BLaER1 treated with 17β-estradiol and CSF1 and Interleukin-3, amounts not matched to agents 10 nM and 100 nM (cell line): ENCODE measurements around the gene GOLGA6L7.

Experiments
- H3K27ac ChIP-seq, 11 experiments: shearing (Covaris generic); formaldehyde crosslinking; 2 replicates each; pipeline ENCODE4 v1.8.1; 2022
- H3K27me3 ChIP-seq, 11 experiments: shearing (Covaris generic); formaldehyde crosslinking; 2 replicates each; pipeline ENCODE4 v1.8.1; 2022
- H3K36me3 ChIP-seq, 11 experiments: shearing (Covaris generic); formaldehyde crosslinking; 2 replicates each; pipeline ENCODE4 v1.8.1; 2022
- H3K4me1 ChIP-seq, 10 experiments: shearing (Covaris generic); formaldehyde crosslinking; 2 replicates each; pipeline ENCODE4 v1.8.1; 2022
- H3K4me2 ChIP-seq, 11 experiments: shearing (Covaris generic); formaldehyde crosslinking; 2 replicates each; pipeline ENCODE4 v1.8.1; 2022
- H3K4me3 ChIP-seq, 10 experiments: shearing (Covaris generic); formaldehyde crosslinking; 2 replicates each; pipeline ENCODE4 v1.8.1; 2022
- H3K9ac ChIP-seq, 11 experiments: shearing (Covaris generic); formaldehyde crosslinking; 2 replicates each; pipeline ENCODE4 v1.8.1; 2022
- H3K9me3 ChIP-seq, 11 experiments: shearing (Covaris generic); formaldehyde crosslinking; replicated peaks in 1 of 11; 2 replicates each; pipeline ENCODE4 v1.8.1; 2022
- H4K20me1 ChIP-seq, 11 experiments: shearing (Covaris generic); formaldehyde crosslinking; 2 replicates each; pipeline ENCODE4 v1.8.1; 2022
- Cebpa-rat ChIP-seq, 11 experiments: shearing (Covaris generic); IDR thresholded peaks; 2 replicates each; pipeline ENCODE4 v1.8.1; 2022

GOLGA6L7 gene

DNA sequence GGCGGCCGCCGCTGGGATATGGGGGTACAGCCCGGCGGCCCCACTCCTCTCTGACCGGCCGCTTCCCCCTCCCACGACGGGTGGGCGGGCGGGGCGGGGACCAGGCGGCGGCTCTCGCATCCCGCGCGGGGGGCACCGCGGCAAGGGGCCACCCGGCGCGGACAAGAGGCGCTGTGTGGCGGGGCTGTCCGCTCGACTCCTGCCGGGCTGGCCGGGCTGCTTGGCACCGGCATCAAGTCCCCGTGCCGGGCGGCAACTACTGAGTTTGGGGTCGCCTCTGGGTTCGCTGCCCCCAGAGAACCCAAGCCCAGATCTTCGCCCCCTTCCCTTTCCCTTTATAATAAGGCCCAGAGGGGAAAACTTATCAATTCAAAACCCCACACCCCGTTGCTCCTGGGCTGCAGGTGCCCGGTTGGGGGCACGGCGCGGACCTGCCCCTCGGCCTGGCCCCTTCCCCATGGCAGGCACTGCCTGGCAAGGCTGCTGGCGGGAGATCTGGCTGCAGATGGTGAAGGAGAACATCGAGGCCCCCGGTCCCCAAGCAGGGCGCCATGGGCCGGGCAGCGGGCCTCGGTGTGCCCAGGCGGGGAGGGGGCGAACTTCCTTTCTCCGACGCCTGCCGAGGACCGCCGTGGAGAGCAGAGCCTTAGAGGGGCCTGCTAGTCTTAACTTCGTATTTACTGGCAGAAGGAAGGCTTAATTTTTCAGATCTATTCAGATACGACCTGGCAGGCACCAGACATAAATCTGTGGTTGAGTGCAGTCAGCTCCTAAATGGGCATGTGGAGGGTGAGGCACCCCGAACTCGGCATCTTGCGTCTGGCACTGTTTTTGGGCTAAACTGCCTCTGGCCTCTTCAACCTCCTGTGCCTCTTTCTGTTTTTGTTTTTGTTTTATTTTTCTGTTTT is 38.2 kb upstream of the GOLGA6L7 start:
- peak overlapping the region; percentile 60 to 77 (median 69) for H3K4me3 ChIP-seq
- peak overlapping the region; percentile 77 to 93 (median 91) for H3K4me2 ChIP-seq

DNA sequence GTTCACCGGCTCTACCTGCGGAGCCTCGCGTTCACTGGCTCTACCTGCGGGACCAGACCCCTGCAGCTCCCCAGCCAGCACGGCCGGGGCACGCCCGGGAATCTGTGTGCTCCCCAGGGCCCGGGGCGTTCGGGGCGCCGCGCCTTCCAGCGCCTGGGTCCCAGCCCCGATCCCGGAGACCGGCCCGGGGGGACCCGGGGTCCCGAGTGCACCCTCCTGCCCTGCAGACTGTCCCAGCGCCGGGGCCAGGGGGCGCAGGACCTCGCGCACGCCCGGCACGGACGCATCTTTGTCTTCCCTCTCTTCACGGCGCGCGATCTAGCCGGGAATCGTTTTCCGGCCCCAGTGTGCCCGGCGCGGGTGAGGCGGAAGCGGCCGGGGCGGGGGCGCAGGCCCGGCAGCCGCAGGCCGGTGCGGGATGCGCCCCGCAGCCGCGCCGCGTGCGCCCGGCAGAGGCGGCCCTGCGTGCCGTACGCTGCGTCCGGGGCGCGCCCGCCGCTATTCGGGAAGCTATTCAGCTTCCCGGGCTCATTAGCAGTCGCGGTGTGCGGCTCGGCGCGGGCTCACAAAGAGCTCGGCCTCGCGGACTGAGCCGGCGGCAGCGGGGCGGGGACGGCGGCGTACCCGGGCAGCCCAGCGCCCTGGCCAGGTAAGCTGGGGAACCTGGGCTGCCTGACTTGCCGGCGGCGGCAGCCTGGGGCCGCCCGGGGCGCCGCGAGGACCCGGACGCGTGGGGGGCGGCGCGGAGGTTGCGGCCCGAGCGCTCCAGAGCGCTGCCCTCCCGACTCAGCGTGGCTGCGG is 37.4 kb upstream of the GOLGA6L7 start, which contains the start of gene APBA2:
Gene APBA2 (plus strand): TSS at position 345 of the 801 bp plus-strand sequence. CDS start 167,911 bp downstream, outside the sequence.
- Histone ChIP-seq H3K4me2 (peak within 1 kb of the TSS; percentile 77 to 93 (median 91)), H3K4me3 (peak within 1 kb of the TSS; percentile 60 to 77 (median 69)), H3K36me3 (no peaks in the 10 kb centered on the region), H3K9ac (peak within 1 kb of the TSS; percentile 67 to 87 (median 82); a peak in 21 of 22 replicates), H3K9me3 (peaks cover 0 to 10% (median 0%) of the 10 kb centered on the region in 11 experiments; a peak in 6 of 22 replicates), H3K27ac (peak within 1 kb of the TSS in 10 of 11 experiments; percentile 40 to 85 (median 82); a peak in 20 of 22 replicates), H3K27me3 (peaks cover 0 to 22% (median 0%) of the 10 kb centered on the region in 11 experiments; a peak in 5 of 22 replicates), H3K4me1 (peaks cover 40 to 72% (median 66%) of the 10 kb centered on the region in 10 experiments), H4K20me1 (peaks cover 0 to 19% (median 0%) of the 10 kb centered on the region in 11 experiments; a peak in 7 of 22 replicates)
- TF ChIP-seq Cebpa-rat (IDR thresholded peaks at IDR 0.05) = no peak

More for the DNA sequence above, 38.2 kb upstream of the GOLGA6L7 start:
- H3K27me3 ChIP-seq = peaks cover 0 to 22% (median 0%) of the 10 kb centered on the region in 11 experiments; a peak in 5 of 22 replicates
- H4K20me1 ChIP-seq = peaks cover 0 to 19% (median 0%) of the 10 kb centered on the region in 11 experiments; a peak in 7 of 22 replicates
- peak overlapping the region in 9 of 11 experiments; percentile 64 to 85 (median 83); a peak in 19 of 22 replicates for H3K27ac ChIP-seq
- peaks cover 0 to 10% (median 0%) of the 10 kb centered on the region in 11 experiments; a peak in 6 of 22 replicates for H3K9me3 ChIP-seq
- peak overlapping the region; percentile 51 to 87 (median 82); a peak in 21 of 22 replicates for H3K9ac ChIP-seq
- TF ChIP-seq Cebpa-rat (IDR thresholded peaks at IDR 0.05) = no peak
- peaks cover 45 to 72% (median 66%) of the 10 kb centered on the region in 10 experiments for H3K4me1 ChIP-seq
- H3K36me3 ChIP-seq = no peaks in the 10 kb centered on the region

DNA sequence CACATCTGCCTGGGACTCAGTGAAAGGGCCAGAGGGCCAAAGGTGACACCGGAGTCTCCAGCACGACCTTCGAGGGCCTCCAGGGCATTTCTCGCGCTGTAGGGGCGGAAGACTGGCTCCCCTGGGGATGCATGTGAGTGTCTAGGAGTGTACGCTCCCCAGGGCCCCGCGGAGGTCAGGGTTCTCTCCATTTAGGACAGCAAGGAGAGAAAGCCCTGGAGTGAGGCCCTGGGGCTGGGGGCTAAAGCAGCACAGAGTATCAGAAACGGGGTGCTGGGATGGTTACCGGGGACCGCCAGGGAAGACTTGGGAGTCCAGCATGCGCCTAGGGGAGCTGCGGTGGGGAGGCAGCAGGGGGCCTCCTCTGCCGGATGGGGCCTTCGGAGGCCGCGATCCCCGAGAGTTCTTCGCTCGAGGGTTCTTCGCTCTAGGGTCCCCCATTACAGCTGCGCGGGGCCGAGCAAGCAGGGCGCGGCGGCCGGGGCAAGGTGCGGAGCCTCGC is 36.7 kb upstream of the GOLGA6L7 start:
- H3K27ac ChIP-seq = peak overlapping the region in 9 of 11 experiments; percentile 64 to 85 (median 83); a peak in 19 of 22 replicates
- H3K27me3 ChIP-seq = peaks cover 0 to 22% (median 0%) of the 10 kb centered on the region in 11 experiments; a peak in 5 of 22 replicates
- peaks cover 0 to 10% (median 0%) of the 10 kb centered on the region in 11 experiments; a peak in 6 of 22 replicates for H3K9me3 ChIP-seq
- TF ChIP-seq Cebpa-rat (IDR thresholded peaks at IDR 0.05) = no peak
- H3K4me3 ChIP-seq = peak overlapping the region; percentile 60 to 77 (median 69)
- H4K20me1 ChIP-seq = peaks cover 0 to 19% (median 0%) of the 10 kb centered on the region in 11 experiments; a peak in 7 of 22 replicates
- H3K4me1 ChIP-seq = peaks cover 34 to 71% (median 64%) of the 10 kb centered on the region in 10 experiments
- H3K9ac ChIP-seq = peak overlapping the region; percentile 67 to 87 (median 82); a peak in 20 of 22 replicates
- H3K36me3 ChIP-seq = no peaks in the 10 kb centered on the region
- H3K4me2 ChIP-seq = peak overlapping the region; percentile 77 to 92 (median 87)

DNA sequence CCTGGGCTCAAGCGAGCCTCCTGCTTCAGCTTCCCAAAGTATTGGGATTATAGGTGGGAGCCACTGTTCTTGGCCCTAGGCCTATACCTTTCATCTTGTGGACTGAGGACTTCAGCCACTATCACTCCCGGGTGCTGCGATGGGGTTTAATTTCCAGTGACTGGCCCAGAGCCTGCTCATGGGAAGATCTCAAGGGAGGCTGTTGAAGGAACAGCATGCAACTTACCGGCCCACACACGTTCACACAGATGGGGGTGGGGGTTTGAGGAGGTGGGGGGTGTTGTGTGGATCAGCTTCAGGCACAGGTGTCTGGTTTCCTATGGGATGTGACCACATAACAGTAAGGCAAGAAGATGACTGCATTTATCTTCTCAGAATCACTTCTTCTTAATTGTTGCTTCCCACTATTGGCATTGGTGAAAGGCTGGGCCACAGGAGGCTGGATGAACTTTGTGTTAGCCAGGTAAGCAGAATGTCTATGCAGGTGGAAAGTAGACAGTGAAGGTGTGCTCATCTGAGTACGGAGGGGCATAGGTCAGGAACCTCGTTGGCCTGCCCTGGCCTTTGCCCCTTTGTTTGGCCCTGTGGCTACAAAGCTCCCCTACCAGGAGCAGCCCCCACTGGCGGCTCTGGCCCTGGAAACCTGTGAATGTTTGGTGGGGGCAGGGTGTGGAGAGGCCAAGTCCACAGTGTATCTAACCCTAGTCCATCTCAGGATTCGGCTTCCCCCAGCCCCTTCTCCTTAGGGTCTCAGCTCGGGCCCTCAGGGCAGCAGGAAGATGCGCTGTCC is 35.9 kb upstream of the GOLGA6L7 start:
- H3K9me3 ChIP-seq = peaks cover 0 to 10% (median 0%) of the 10 kb centered on the region in 11 experiments; a peak in 6 of 22 replicates
- H3K9ac ChIP-seq = peak overlapping the region in 2 of 11 experiments; percentile 85 to 86; a peak in 1 of 22 replicates
- no peak overlapping the region for H3K27ac ChIP-seq
- H3K4me2 ChIP-seq = peak overlapping the region in 9 of 11 experiments; percentile 77 to 92 (median 87); a peak in 16 of 22 replicates
- H3K4me3 ChIP-seq = peak overlapping the region in 1 of 10 experiments; percentile 69; a peak in 2 of 20 replicates
- peaks cover 0 to 16% (median 0%) of the 10 kb centered on the region in 11 experiments; a peak in 7 of 22 replicates for H4K20me1 ChIP-seq
- no peak for TF ChIP-seq Cebpa-rat (IDR thresholded peaks at IDR 0.05)
- peaks cover 30 to 63% (median 57%) of the 10 kb centered on the region in 10 experiments for H3K4me1 ChIP-seq
- H3K27me3 ChIP-seq = peaks cover 0 to 22% (median 0%) of the 10 kb centered on the region in 11 experiments; a peak in 5 of 22 replicates
- H3K36me3 ChIP-seq = no peaks in the 10 kb centered on the region

DNA sequence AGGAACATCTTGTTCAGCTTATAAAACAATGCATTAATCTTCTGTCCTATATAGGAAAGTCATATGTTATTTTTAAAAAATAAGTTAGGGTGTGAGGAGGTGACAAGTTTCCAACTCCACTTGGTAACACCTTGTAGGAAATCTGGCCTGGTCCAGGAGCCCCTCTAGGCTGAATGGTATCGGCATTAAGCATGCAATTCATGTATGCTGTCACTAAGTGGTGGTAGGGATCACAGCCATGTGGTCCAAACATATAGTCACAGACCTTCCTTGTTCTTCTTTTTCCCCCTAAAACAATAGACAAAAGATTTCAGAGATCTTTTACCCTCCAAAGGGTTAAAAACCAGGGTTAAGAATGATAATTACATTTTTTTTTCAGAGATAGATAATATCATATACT is 33.2 kb upstream of the GOLGA6L7 start:
- H3K4me3 ChIP-seq = no peak overlapping the region
- no peaks in the 10 kb centered on the region for H3K36me3 ChIP-seq
- no peaks in the 10 kb centered on the region; a peak in 1 of 22 replicates for H4K20me1 ChIP-seq
- no peak for TF ChIP-seq Cebpa-rat (IDR thresholded peaks at IDR 0.05)
- no peak overlapping the region for H3K27ac ChIP-seq
- peaks cover 6 to 36% (median 31%) of the 10 kb centered on the region in 10 experiments; a peak in 19 of 20 replicates for H3K4me1 ChIP-seq
- peaks cover 0 to 16% (median 0%) of the 10 kb centered on the region in 11 experiments; a peak in 5 of 22 replicates for H3K27me3 ChIP-seq
- H3K4me2 ChIP-seq = peak overlapping the region in 10 of 11 experiments; percentile 8 to 68 (median 54); a peak in 18 of 22 replicates
- H3K9ac ChIP-seq = no peak overlapping the region
- peaks cover 0 to 10% (median 0%) of the 10 kb centered on the region in 11 experiments; a peak in 6 of 22 replicates for H3K9me3 ChIP-seq

DNA sequence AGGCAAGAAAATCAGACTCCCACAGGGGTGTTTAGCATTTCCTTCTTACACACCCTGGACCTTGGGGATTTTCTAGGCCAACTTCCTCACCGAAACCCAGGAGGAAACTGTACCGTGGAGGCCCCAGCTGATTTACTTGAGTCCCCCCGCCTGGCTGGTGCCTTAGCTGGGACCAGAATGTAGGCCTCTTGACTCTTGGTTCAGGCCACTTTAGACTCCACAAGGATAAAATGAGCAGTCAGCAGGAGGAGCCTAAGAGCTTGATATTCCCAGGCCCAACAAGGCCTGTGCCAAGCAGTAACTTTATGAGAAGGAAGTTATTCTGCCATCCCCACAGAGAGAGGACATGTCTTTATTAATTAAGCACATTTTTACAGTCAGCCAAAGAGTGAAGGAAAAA is 32.7 kb upstream of the GOLGA6L7 start:
- H3K27ac ChIP-seq = no peak overlapping the region
- H3K27me3 ChIP-seq = peaks cover 0 to 15% (median 0%) of the 10 kb centered on the region in 11 experiments; a peak in 5 of 22 replicates
- no peaks in the 10 kb centered on the region for H4K20me1 ChIP-seq
- no peak for TF ChIP-seq Cebpa-rat (IDR thresholded peaks at IDR 0.05)
- H3K4me2 ChIP-seq = peak overlapping the region; percentile 8 to 68 (median 47); a peak in 20 of 22 replicates
- peaks cover 0 to 10% (median 0%) of the 10 kb centered on the region in 11 experiments; a peak in 6 of 22 replicates for H3K9me3 ChIP-seq
- H3K9ac ChIP-seq = no peak overlapping the region; a peak in 1 of 22 replicates
- H3K36me3 ChIP-seq = no peaks in the 10 kb centered on the region
- H3K4me3 ChIP-seq = no peak overlapping the region
- H3K4me1 ChIP-seq = peaks cover 5 to 37% (median 31%) of the 10 kb centered on the region in 10 experiments; a peak in 19 of 20 replicates

DNA sequence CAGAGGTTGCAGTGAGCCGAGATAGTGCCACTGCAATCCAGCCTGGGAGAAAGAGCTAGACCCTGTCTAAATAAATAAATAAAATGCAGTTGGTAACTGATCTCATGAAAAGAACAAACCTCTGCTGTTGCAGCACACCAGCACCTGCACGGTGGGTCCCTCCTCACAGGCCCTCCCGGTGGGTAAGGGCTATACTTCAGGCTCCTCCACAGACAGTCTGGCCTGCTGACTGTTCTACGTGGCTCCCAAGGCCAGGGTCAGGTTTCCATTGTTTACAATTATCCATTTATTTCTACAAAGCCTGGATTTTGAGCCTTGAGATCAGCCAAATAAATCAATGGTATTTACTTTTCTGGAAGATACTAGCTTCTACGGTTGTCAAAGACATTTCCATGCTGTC is 32.2 kb upstream of the GOLGA6L7 start:
- Histone ChIP-seq H3K27me3 (peaks cover 0 to 13% (median 0%) of the 10 kb centered on the region in 11 experiments; a peak in 5 of 22 replicates), H3K9ac (no peak overlapping the region), H3K9me3 (peaks cover 0 to 7% (median 0%) of the 10 kb centered on the region in 11 experiments; a peak in 6 of 22 replicates), H4K20me1 (no peaks in the 10 kb centered on the region), H3K4me3 (no peak overlapping the region), H3K36me3 (no peaks in the 10 kb centered on the region), H3K4me1 (peaks cover 5 to 39% (median 31%) of the 10 kb centered on the region in 10 experiments; a peak in 19 of 20 replicates), H3K4me2 (peak overlapping the region in 10 of 11 experiments; percentile 8 to 68 (median 54); a peak in 20 of 22 replicates), H3K27ac (no peak overlapping the region)
- no peak for TF ChIP-seq Cebpa-rat (IDR thresholded peaks at IDR 0.05)
